NB4 (cell line): ENCODE data around the gene PTGIS.

Source experiments
- CTCF ChIP-seq: IDR thresholded peaks from one replicate; pipeline ENCODE4 v1.5.1; 2012; ENCODE audit warnings: low read depth, low read length
- MYC ChIP-seq: IDR thresholded peaks from 2 replicates; pipeline ENCODE4 v1.6.1; 2011; ENCODE audit warnings: low read depth, low read length
- POLR2A ChIP-seq: IDR thresholded peaks from 2 replicates; pipeline ENCODE4 v1.6.1; 2011; ENCODE audit warnings: mild to moderate bottlenecking; ENCODE audit not compliant: insufficient read length; ENCODE audit errors: extremely low read depth

- TF ChIP-seq POLR2A (no peak), CTCF (no peak), MYC (no peak)
Observed at GRCh38 chr20:49540687-49541435, 27.1 kb downstream of the PTGIS start.
